Stimulated activated CD8-positive, alpha-beta memory T cell treated with anti-CD3 and anti-CD28 coated beads, Interleukin-4, amount 100 ng/mL, for 48 hours (primary cell): ENCODE results near the gene KCNJ9.
"Not testable (repeated sequence)": the region's sequence is repeated elsewhere in the genome, so short reads cannot be mapped to it uniquely, and the experiment has no call there.

Experiments used
- DNase-seq: peaks from one replicate; pipeline ENCODE4 v3.0.0-alpha.2; 2020

Gene KCNJ9

GRCh38 chr1:160081261-160081936 lies at the start of gene KCNJ9:
TSS of gene KCNJ9 (plus strand) at chr1:160081538. CDS start at chr1:160084031, 2,493 bp downstream.
- DNase-seq, result no peak

GRCh38 chr1:160032165-160032820 lies 49.0 kb upstream of the KCNJ9 start:
- no peak for DNase-seq

- no peak for DNase-seq
Observed at GRCh38 chr1:160040476-160040875, 40.9 kb upstream of the KCNJ9 start.

- no peak for DNase-seq
Observed at GRCh38 chr1:160043543-160043942, 37.8 kb upstream of the KCNJ9 start.

- no peak for DNase-seq
Observed at GRCh38 chr1:160045653-160046052, 35.7 kb upstream of the KCNJ9 start.

GRCh38 chr1:160046494-160047110 lies 34.7 kb upstream of the KCNJ9 start:
- DNase-seq, result peak; percentile 53

GRCh38 chr1:160047111-160047991 lies 34.0 kb upstream of the KCNJ9 start:
- DNase-seq, result no peak

- DNase-seq, result no peak
Observed at GRCh38 chr1:160048335-160048734, 33.0 kb upstream of the KCNJ9 start.

GRCh38 chr1:160049101-160049500 lies 32.2 kb upstream of the KCNJ9 start:
- DNase-seq, result no peak

GRCh38 chr1:160050182-160050581 lies 31.2 kb upstream of the KCNJ9 start:
- DNase-seq, result not testable (repeated sequence)

GRCh38 chr1:160050619-160051018 lies 30.7 kb upstream of the KCNJ9 start:
- DNase-seq, result no peak

GRCh38 chr1:160052936-160053335 lies 28.4 kb upstream of the KCNJ9 start:
- DNase-seq, result no peak

GRCh38 chr1:160053548-160054365 lies 27.6 kb upstream of the KCNJ9 start:
- no peak for DNase-seq

GRCh38 chr1:160056648-160057169 lies 24.6 kb upstream of the KCNJ9 start:
- no peak for DNase-seq

GRCh38 chr1:160058087-160058486 lies 23.3 kb upstream of the KCNJ9 start:
- no peak for DNase-seq

- DNase-seq, result no peak
Observed at GRCh38 chr1:160061369-160062229, 19.7 kb upstream of the KCNJ9 start.

GRCh38 chr1:160062230-160062532 lies 19.2 kb upstream of the KCNJ9 start:
- DNase-seq, result no peak

GRCh38 chr1:160063176-160063575 lies 18.2 kb upstream of the KCNJ9 start:
- DNase-seq, result no peak

GRCh38 chr1:160064164-160064563 lies 17.2 kb upstream of the KCNJ9 start:
- DNase-seq, result no peak

GRCh38 chr1:160064746-160065145 lies 16.6 kb upstream of the KCNJ9 start:
- no peak for DNase-seq
